ENCODE results near the gene FILIP1L.
A peak's percentile ranks its signal among the peaks of the same experiment; 100 is the strongest.

The FILIP1L gene

DNA sequence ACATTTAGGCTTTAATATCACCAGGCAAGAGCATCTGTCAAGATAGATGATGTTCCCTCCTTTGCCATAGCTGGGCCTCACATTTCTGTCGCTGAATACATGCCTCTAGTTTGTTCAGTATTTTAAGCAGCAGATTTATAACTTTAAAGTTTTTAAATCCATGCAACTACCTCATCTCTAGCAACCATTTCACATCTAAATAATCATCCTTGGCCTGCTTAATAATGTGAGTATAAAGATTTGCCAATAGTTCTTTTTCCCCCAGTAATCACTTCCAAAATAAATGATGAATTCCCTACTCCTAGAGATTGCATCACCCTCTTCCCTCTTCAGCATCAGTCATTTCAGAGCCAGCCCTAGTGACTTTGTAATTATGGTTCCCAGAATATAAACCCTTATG is 36.2 kb upstream of the FILIP1L start:
- TF ChIP-seq, protein P1, sequence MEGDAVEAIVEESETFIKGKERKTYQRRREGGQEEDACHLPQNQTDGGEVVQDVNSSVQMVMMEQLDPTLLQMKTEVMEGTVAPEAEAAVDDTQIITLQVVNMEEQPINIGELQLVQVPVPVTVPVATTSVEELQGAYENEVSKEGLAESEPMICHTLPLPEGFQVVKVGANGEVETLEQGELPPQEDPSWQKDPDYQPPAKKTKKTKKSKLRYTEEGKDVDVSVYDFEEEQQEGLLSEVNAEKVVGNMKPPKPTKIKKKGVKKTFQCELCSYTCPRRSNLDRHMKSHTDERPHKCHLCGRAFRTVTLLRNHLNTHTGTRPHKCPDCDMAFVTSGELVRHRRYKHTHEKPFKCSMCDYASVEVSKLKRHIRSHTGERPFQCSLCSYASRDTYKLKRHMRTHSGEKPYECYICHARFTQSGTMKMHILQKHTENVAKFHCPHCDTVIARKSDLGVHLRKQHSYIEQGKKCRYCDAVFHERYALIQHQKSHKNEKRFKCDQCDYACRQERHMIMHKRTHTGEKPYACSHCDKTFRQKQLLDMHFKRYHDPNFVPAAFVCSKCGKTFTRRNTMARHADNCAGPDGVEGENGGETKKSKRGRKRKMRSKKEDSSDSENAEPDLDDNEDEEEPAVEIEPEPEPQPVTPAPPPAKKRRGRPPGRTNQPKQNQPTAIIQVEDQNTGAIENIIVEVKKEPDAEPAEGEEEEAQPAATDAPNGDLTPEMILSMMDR (IDR thresholded peaks at IDR 0.05): no peak
- peak overlapping the region; percentile 82 to 83 for H3K27ac ChIP-seq
- peaks cover 0 to 35% (median 22%) of the 10 kb centered on the region in 4 donors for H3K4me1 ChIP-seq
- H3K36me3 ChIP-seq: peaks cover 0 to 11% (median 0%) of the 10 kb centered on the region in 3 donors
- intact Hi-C loops (cut with DNase I; ENCODE audit: low total_unique reads): loop anchor here (10.0 kb wide), 1 partner anchor 46 kb away; no protein-coding TSS in a partner anchor
- no peak for DNase-seq
- H3K4me3 ChIP-seq: no peak overlapping the region
- H3K9me3 ChIP-seq: peaks cover 0 to 7% (median 0%) of the 10 kb centered on the region in 3 donors
- no peaks in the 10 kb centered on the region for H3K27me3 ChIP-seq

DNA sequence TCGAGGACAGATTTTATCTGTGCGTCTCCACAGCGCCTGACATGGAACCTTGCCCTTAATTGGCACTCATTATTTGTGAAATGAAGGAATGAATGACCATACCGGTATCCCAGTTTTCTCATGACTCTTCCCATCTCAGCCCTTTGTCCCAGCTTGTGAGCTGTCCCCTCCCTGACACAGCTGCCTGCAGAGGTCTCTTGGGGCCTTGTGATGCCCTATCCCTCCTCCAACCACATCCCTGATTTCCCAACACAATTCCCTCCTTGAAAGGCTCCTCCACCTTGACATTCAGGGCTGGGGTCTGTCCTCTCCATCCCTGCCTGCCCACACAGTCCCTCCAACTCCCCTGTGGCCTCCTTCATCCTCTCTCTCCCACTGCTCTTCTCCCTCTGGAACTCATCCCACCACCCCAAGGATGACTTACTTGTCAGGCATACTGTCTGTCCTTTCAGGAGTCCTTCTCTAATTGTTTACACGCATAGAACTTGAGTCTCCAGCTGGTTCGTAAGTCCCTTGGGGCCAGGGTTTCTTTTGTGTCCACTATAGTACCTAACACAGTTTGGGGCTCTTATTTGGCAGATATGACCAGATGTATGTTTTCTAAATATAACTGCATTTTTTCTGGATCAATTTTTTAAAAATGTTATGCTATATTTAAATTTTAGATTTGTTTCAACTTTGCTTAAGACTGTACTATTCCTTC is 35.6 kb upstream of the FILIP1L start:
- Histone ChIP-seq H3K27me3 (no peaks in the 10 kb centered on the region), H3K27ac (peak overlapping the region; percentile 81 to 83)

DNA sequence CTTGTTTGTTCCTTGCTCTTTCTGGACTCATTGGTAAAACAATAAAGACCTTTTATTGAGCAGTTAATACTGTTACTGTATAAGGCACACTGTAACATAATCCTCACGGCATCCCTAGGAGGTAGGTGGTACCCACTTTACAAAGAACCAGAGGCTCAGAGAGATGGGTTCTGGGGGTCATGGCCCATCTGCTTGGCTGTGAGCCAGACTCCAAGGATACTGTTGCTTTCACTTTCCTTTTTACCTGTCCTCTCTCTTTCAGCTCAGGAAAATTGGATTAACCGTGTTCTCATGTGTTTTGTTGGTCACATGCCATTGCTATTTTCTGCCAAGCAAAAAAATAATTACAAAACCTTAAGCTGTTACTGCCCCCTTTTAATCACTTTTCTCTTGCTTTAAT is 34.8 kb upstream of the FILIP1L start:
- intact Hi-C loops (cut with DNase I; ENCODE audit: low total_unique reads): no loop called here
- Histone ChIP-seq H3K4me3 (no peak overlapping the region), H3K27me3 (no peaks in the 10 kb centered on the region), H3K36me3 (peaks cover 0 to 4% (median 0%) of the 10 kb centered on the region in 3 donors), H3K27ac (peak overlapping the region; percentile 81 to 83), H3K4me1 (peaks cover 0 to 35% (median 22%) of the 10 kb centered on the region in 4 donors), H3K9me3 (no peaks in the 10 kb centered on the region)
- no peak for DNase-seq
- TF ChIP-seq, protein P1 (IDR thresholded peaks at IDR 0.05): no peak

More for the DNA sequence above, 35.6 kb upstream of the FILIP1L start:
- no peak for DNase-seq
- Histone ChIP-seq H3K4me3 (no peak overlapping the region), H3K36me3 (peaks cover 0 to 4% (median 0%) of the 10 kb centered on the region in 3 donors), H3K4me1 (peaks cover 0 to 35% (median 22%) of the 10 kb centered on the region in 4 donors), H3K9me3 (peaks cover 0 to under 1% (median 0%) of the 10 kb centered on the region in 3 donors)
- TF ChIP-seq, protein P1 (IDR thresholded peaks at IDR 0.05): no peak
- intact Hi-C loops (cut with DNase I; ENCODE audit: low total_unique reads): loop anchor here (10.0 kb wide), 1 partner anchor 45 kb away; no protein-coding TSS in a partner anchor

DNA sequence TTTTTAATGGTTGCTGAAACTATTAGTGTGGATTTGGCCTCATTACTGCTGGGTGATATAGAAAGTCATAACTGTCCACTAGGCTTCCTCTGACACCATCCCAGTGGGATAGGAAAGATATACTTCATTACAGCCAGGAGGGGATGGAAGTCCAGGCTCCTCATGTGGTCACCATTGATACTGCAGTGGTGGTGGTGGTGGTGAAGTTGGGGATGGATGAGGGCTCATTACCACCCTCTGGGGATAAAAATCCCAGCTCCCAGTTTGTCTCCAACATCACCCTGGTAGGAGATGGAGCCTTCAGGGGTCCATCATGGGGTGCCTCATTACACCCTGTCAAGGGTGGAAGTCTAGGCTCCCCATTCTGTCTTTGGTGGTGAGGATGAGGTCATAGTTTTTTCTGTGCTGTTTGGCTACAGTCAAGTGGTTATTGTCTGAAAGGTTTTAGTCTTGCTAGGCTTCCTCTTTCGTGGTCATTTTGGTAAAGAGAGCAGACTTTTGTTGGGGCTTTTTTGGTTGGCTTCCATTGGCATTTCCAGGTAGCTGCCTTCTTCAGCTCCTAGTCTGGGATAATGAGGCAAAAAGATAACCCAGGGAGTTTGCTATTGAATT is 30.1 kb upstream of the FILIP1L start:
- Histone ChIP-seq H3K9me3 (peaks cover 0 to 5% (median 3%) of the 10 kb centered on the region in 3 donors), H3K36me3 (peaks cover 0 to 4% (median 0%) of the 10 kb centered on the region in 3 donors), H3K4me3 (no peak overlapping the region), H3K27me3 (no peaks in the 10 kb centered on the region), H3K4me1 (peaks cover 0 to 17% (median 4%) of the 10 kb centered on the region in 4 donors), H3K27ac (no peak overlapping the region)
- DNase-seq: no peak
- intact Hi-C loops (cut with DNase I; ENCODE audit: low total_unique reads): no loop called here
- TF ChIP-seq, protein P1 (IDR thresholded peaks at IDR 0.05): no peak

DNA sequence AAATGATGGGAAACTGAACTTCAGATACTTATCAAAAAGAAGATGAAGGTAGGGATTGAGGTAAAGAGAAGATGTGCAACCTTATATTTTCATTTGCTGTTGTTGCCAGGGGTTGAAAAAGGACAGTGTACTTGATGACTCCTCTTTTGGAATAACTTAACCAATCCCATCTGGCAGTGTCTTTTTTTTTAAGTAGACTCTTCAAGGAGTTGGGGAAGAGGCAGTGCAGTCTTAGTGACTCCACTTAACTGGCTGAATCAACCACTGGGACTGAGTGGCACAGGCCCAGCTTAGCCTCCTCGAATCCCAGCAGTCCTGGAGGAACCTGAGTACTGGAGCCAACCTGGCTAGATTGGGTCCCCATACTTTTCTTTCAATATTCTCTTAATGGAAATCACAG is 27.3 kb upstream of the FILIP1L start:
- Histone ChIP-seq H3K4me3 (no peak overlapping the region), H3K27ac (no peak overlapping the region), H3K27me3 (no peaks in the 10 kb centered on the region), H3K4me1 (peaks cover 0 to 35% (median 13%) of the 10 kb centered on the region in 4 donors), H3K36me3 (no peaks in the 10 kb centered on the region), H3K9me3 (peaks cover 0 to 5% (median 3%) of the 10 kb centered on the region in 3 donors)
- DNase-seq: no peak
- intact Hi-C loops (cut with DNase I; ENCODE audit: low total_unique reads): no loop called here
- TF ChIP-seq, protein P1 (IDR thresholded peaks at IDR 0.05): no peak
